NCI-H526 (cell line): Measurements from ENCODE around the gene ADCY7.

ENCODE experiments used
- DNase-seq, 2 experiments: peaks; one replicate each; lab custom pipeline; 2025; lab: John Stamatoyannopoulos, UW

The ADCY7 gene

GRCh38 chr16:50282010-50282538 is 15.7 kb downstream of the ADCY7 start:
- DNase-seq, result no peak

- DNase-seq, result no peak
These were observed 16.7 kb downstream of the ADCY7 start for GRCh38 chr16:50282955-50283631.

GRCh38 chr16:50284131-50284911 is 18.0 kb downstream of the ADCY7 start:
- DNase-seq, result peak in 1 of 2 experiments; percentile 12

GRCh38 chr16:50285406-50286003 is 19.2 kb downstream of the ADCY7 start:
- DNase-seq, result no peak

GRCh38 chr16:50286681-50287080 is 20.3 kb downstream of the ADCY7 start:
- DNase-seq, result no peak

- DNase-seq, result no peak
These were observed 21.7 kb downstream of the ADCY7 start for GRCh38 chr16:50288026-50288425.

- DNase-seq, result no peak
These were observed 22.6 kb downstream of the ADCY7 start for GRCh38 chr16:50288920-50289319.

- no peak for DNase-seq
These were observed 23.8 kb downstream of the ADCY7 start for GRCh38 chr16:50289950-50290764.

- no peak for DNase-seq
These were observed 24.5 kb downstream of the ADCY7 start for GRCh38 chr16:50290856-50291255.

GRCh38 chr16:50291719-50292565 is 25.6 kb downstream of the ADCY7 start:
- DNase-seq, result no peak

- DNase-seq, result no peak
These were observed 26.2 kb downstream of the ADCY7 start for GRCh38 chr16:50292566-50292948.

GRCh38 chr16:50293041-50293783 is 26.9 kb downstream of the ADCY7 start:
- no peak for DNase-seq

GRCh38 chr16:50293994-50294855 is 27.9 kb downstream of the ADCY7 start:
- DNase-seq, result no peak

- DNase-seq, result no peak
These were observed 28.6 kb downstream of the ADCY7 start for GRCh38 chr16:50294955-50295354.

GRCh38 chr16:50295541-50296132 is 29.3 kb downstream of the ADCY7 start:
- DNase-seq, result peak in 1 of 2 experiments; percentile 10

GRCh38 chr16:50296807-50297206 is 30.5 kb downstream of the ADCY7 start:
- DNase-seq, result no peak

- no peak for DNase-seq
These were observed 31.1 kb downstream of the ADCY7 start for GRCh38 chr16:50297301-50298074.

- no peak for DNase-seq
These were observed 31.7 kb downstream of the ADCY7 start for GRCh38 chr16:50298075-50298460.
